ENCODE measurements around the gene INHBB.
"Not testable (repeated sequence)": the region's sequence is repeated elsewhere in the genome, so short reads cannot be mapped to it uniquely, and the experiment has no call there.

INHBB gene

GRCh38 chr2:120383631-120384340 lies 37.9 kb downstream of the INHBB start:
- no peak for DNase-seq

GRCh38 chr2:120384486-120385354 lies 38.8 kb downstream of the INHBB start:
- DNase-seq: no peak

GRCh38 chr2:120385355-120386127 lies 39.6 kb downstream of the INHBB start:
- no peak for DNase-seq

GRCh38 chr2:120388222-120389035 lies 42.5 kb downstream of the INHBB start:
- no peak for DNase-seq

GRCh38 chr2:120389036-120389391 lies 43.1 kb downstream of the INHBB start:
- no peak for DNase-seq

GRCh38 chr2:120390381-120391055 lies 44.6 kb downstream of the INHBB start:
- no peak for DNase-seq

- not testable (repeated sequence) for DNase-seq
These were observed 45.4 kb downstream of the INHBB start for GRCh38 chr2:120391382-120391781.

- no peak for DNase-seq
These were observed 46.2 kb downstream of the INHBB start for GRCh38 chr2:120391911-120392665.

- DNase-seq: no peak
These were observed 47.0 kb downstream of the INHBB start for GRCh38 chr2:120392923-120393322.

GRCh38 chr2:120393456-120393855 lies 47.5 kb downstream of the INHBB start:
- no peak for DNase-seq

- DNase-seq: no peak
These were observed 48.8 kb downstream of the INHBB start for GRCh38 chr2:120394764-120395163.

- DNase-seq: no peak
These were observed 49.5 kb downstream of the INHBB start for GRCh38 chr2:120395221-120396012.

GRCh38 chr2:120396013-120396860 lies 50.3 kb downstream of the INHBB start:
- DNase-seq: no peak

GRCh38 chr2:120396861-120397811 lies 51.2 kb downstream of the INHBB start:
- DNase-seq: no peak

GRCh38 chr2:120398051-120398995 lies 52.4 kb downstream of the INHBB start:
- DNase-seq: no peak

- DNase-seq: no peak
These were observed 53.3 kb downstream of the INHBB start for GRCh38 chr2:120398996-120399888.

All from activated CD4-positive, alpha-beta T cell treated with anti-CD3 and anti-CD28 coated beads, Interleukin-2, Interleukin-6, amounts not matched to agents 100 ng/mL and 50 ng/mL, durations not matched to agents 16 hours and 8 hours (primary cell).